ENCODE measurements around the gene NUDT4. TPM values are rescaled to one million over a fixed set of nuclear protein-coding genes. Genes with fewer than 3 reads are reported as not detected.

Gene NUDT4
- total and polyA plus RNA-seq, 9 of the 15 experiments (the other 6 are each of a cell fraction or from before 2014, with no cell fraction given) = 38.1 to 164 (median 99.2) TPM

DNA sequence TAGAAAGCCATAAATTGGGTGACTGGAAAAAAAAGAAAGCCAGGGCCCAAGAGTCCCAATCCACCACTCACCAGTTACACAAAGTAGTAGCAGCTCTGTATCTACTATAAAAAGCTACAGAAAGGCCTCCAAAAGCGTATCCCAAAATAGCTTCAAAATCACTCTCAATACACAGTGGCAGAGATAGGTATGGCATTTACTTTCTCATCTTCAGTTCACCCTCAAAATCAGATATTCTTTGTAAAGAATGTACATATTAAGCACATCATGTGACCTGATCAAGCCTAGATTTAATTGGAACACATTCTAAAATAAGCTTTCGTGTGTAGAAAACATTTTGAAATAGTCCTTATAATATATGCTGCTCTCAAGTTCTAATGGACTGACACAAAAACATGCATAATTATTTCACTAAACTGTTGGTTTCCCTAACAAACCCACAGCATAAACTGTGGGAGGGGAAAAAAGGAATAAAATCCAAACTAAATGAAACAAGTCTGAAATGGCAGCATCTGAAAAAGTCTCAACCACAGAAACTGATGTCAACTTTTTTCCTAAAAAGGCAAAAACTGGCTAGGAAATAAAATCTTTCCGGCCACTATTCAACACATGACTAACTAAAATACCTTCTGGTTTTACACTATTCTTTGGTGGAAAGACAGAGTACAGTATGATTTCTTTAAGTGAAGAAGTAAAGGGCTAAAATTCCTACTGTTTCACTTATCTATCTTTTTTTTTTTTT, 38.2 kb downstream of the NUDT4 start:
- Histone ChIP-seq H4K20me1 (replicated peaks; ENCODE audit: control insufficient read depth, insufficient read depth, low read length) (peaks cover 12% of the 10 kb centered on the region), H3K27me3 (ENCODE audit: control insufficient read depth in 2 of 2, insufficient read depth in 2 of 2, low read length in 2 of 2) (no peaks in the 10 kb centered on the region), H3K36me3 (ENCODE audit: control insufficient read depth, insufficient read depth, low read length) (peaks cover 16% of the 10 kb centered on the region; the same call in 2 of the 3 replicates), H3K27ac (ENCODE audit: extremely low read depth, low read depth, low read length) (no peak overlapping the region), H3K9me3 (replicated peaks; ENCODE audit: control insufficient read depth, insufficient read depth, low read depth, low read length) (no peaks in the 10 kb centered on the region), H3K9me1 (ENCODE audit: control insufficient read depth, insufficient read depth, low read length) (no peaks in the 10 kb centered on the region), H3K4me2 (ENCODE audit: insufficient read depth, low read length) (no peak overlapping the region), H3K4me3 (no peak overlapping the region), H2AFZ (ENCODE audit: low read depth, low read length) (no peak overlapping the region), H3K4me1 (replicated peaks in 1 of 2; ENCODE audit: control insufficient read depth in 2 of 2, insufficient read depth in 2 of 2, low read length in 2 of 2) (peaks cover 0 to 3% of the 10 kb centered on the region in 2 experiments; a peak in 1 of 5 replicates), H3K9ac (ENCODE audit: insufficient read depth in 1 of 2, low read depth in 2 of 2, low read length in 2 of 2) (no peak overlapping the region), H3K79me2 (ENCODE audit: control insufficient read depth, insufficient read depth, low read length) (peaks cover 98% of the 10 kb centered on the region)
- FAIRE-seq = no peak
- intact Hi-C loops (cut with micrococcal nuclease) = loop anchor here (5.0 kb wide), 3 partner anchors 389 to 629 kb away; no protein-coding TSS in a partner anchor
- TF ChIP-seq, protein P1, sequence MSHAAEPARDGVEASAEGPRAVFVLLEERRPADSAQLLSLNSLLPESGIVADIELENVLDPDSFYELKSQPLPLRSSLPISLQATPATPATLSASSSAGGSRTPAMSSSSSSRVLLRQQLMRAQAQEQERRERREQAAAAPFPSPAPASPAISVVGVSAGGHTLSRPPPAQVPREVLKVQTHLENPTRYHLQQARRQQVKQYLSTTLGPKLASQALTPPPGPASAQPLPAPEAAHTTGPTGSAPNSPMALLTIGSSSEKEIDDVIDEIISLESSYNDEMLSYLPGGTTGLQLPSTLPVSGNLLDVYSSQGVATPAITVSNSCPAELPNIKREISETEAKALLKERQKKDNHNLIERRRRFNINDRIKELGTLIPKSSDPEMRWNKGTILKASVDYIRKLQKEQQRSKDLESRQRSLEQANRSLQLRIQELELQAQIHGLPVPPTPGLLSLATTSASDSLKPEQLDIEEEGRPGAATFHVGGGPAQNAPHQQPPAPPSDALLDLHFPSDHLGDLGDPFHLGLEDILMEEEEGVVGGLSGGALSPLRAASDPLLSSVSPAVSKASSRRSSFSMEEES (CRISPR knock-in tag; IDR thresholded peaks at IDR 0.05) = peak; percentile 74
- no peak for TF ChIP-seq ZNF764 (CRISPR knock-in tag; IDR thresholded peaks at IDR 0.05; ENCODE audit: low read depth)
- ATAC-seq = no peak
- in situ Hi-C loops (cut with MboI) = loop anchor here (25.0 kb wide), 2 partner anchors 429 to 629 kb away; no protein-coding TSS in a partner anchor
- no peak for DNase-seq (ENCODE audit: extremely low read depth in 1 of 4, low spot score in 3 of 4)
- ChIA-PET POLR2A (interaction anchor here (2.0 kb wide), 1 partner anchor 10 kb away, joined by 5 read pairs; no protein-coding TSS in a partner anchor), CTCF (ENCODE audit: low intra/inter-chr PET ratio) (no interaction called here)
- no TSS peak for BruUV-seq (replicated peaks)
- WGBS (ENCODE audit: insufficient coverage, low coverage, missing lambda C conversion rate) = 83% methylated on average over 3 of the region's 3 CpGs
